GM19324 (cell line): ENCODE results near the gene ZHX3.
"Not testable (repeated sequence)": the region's sequence is repeated elsewhere in the genome, so short reads cannot be mapped to it uniquely, and the experiment has no call there.

Experiments
- ATAC-seq: cut with Tn5 transposase; IDR thresholded peaks from one replicate; pipeline ENCODE4 v1.9.1; 2021; ENCODE audit warnings: mild to moderate bottlenecking, moderate library complexity; ENCODE audit not compliant: unreplicated experiment, low FRiP score

The ZHX3 gene

GRCh38 chr20:41141153-41141815, 176.2 kb downstream of the ZHX3 start:
- no peak for ATAC-seq

- no peak for ATAC-seq
Measured at GRCh38 chr20:41140226-41141133, 177.1 kb downstream of the ZHX3 start.

- ATAC-seq, result no peak
Measured at GRCh38 chr20:41139227-41140093, 178.1 kb downstream of the ZHX3 start.

GRCh38 chr20:41138475-41139226, 178.9 kb downstream of the ZHX3 start:
- ATAC-seq, result no peak

GRCh38 chr20:41137614-41138474, 179.7 kb downstream of the ZHX3 start:
- peak; percentile 3 for ATAC-seq

GRCh38 chr20:41136680-41137613, 180.6 kb downstream of the ZHX3 start, which contains the start of gene PLCG1:
PLCG1 (plus strand) TSS chr20:41137543; CDS start chr20:41137642, 99 bp downstream.
- ATAC-seq, result peak; percentile 71

GRCh38 chr20:41135888-41136679, 181.4 kb downstream of the ZHX3 start:
- ATAC-seq, result no peak

GRCh38 chr20:41135187-41135887, 182.2 kb downstream of the ZHX3 start:
- no peak for ATAC-seq

- no peak for ATAC-seq
Measured at GRCh38 chr20:41134362-41135186, 183.0 kb downstream of the ZHX3 start.

- ATAC-seq, result peak; percentile 53
Measured at GRCh38 chr20:41133709-41134361, 183.7 kb downstream of the ZHX3 start.

- ATAC-seq, result not testable (repeated sequence)
Measured at GRCh38 chr20:41132388-41132775, 185.1 kb downstream of the ZHX3 start.

GRCh38 chr20:41131594-41132387, 185.7 kb downstream of the ZHX3 start:
- no peak for ATAC-seq
